A549 (cell line): ENCODE results near the gene MRPS18A. TPM values are rescaled to one million over a fixed set of nuclear protein-coding genes. Genes with fewer than 3 reads are reported as not detected.
"Not testable (repeated sequence)": the region's sequence is repeated elsewhere in the genome, so short reads cannot be mapped to it uniquely, and the experiment has no call there.

Experiments
- ATAC-seq, 2 experiments: fragments of 200-7000 bp in 1 of 2; fragments of >200 bp in 1 of 2; cut with Nextera tagmentation in 1 of 2; cut with Tn5 transposase in 1 of 2; 3 replicates each; pipeline versions ENCODE4 v1.8.0 to v1.9.1; 2018 to 2020; ENCODE audit warnings: mild to moderate bottlenecking in 1 of 2, moderate library complexity in 1 of 2
- CTCF ChIA-PET: fragments of 300-600 bp; sonication (Branson Sonifier 250); formaldehyde crosslinking; extraction: SDS; loops from one replicate; lab custom pipeline; 2021; ENCODE audit warnings: antibody characterized with exemption, inconsistent platforms; lab: Yijun Ruan, JAX
- POLR2A ChIA-PET: fragments of 350-600 bp; formaldehyde crosslinking; extraction: SDS; loops from one replicate; lab custom pipeline; 2021; ENCODE audit warnings: antibody characterized with exemption, inconsistent platforms; lab: Yijun Ruan, JAX
- DNase-seq, 2 experiments: peaks; one replicate each; pipeline versions ENCODE4 v3.0.0 to v3.0.0-alpha.2; 2011 to 2016; ENCODE audit warnings: low read depth in 1 of 2, low spot score in 1 of 2
- FAIRE-seq: peaks from 2 replicates; lab custom pipeline; 2011; peaks lifted over from hg19 to GRCh38; lab: Jason Lieb, UNC
- H3K27ac ChIP-seq, 2 experiments: fragments of >200 bp; sonication (Bioruptor Twin); formaldehyde crosslinking; 3 replicates each; pipeline ENCODE4 v1.5.1; 2016 to 2017
- H3K4me1 ChIP-seq: fragments of >200 bp; sonication (Bioruptor Twin); formaldehyde crosslinking; 3 replicates; pipeline ENCODE4 v1.6.1; 2016
- H3K4me2 ChIP-seq: fragments of >200 bp; sonication (Bioruptor Twin); formaldehyde crosslinking; 3 replicates; pipeline ENCODE4 v1.6.1; 2016
- H3K4me3 ChIP-seq: fragments of >200 bp; sonication (Bioruptor Twin); formaldehyde crosslinking; 3 replicates; pipeline ENCODE4 v1.5.1; 2016
- H3K9me3 ChIP-seq: fragments of >200 bp; sonication (Bioruptor Twin); formaldehyde crosslinking; 3 replicates; pipeline ENCODE4 v1.6.1; 2016
- EHMT2 ChIP-seq: fragments of 200-600 bp; sonication (generic); IDR thresholded peaks from 2 replicates; pipeline ENCODE4 v1.6.1; 2016; ENCODE audit warnings: antibody characterized with exemption, low read depth, mild to moderate bottlenecking, moderate library complexity
- FOSL2 ChIP-seq, 2 experiments: fragments of 450-650 bp in 1 of 2; fragments of >200 bp in 1 of 2; sonication (Bioruptor Twin) in 1 of 2; formaldehyde crosslinking; IDR thresholded peaks; 2 replicates each; pipeline versions ENCODE4 v1.5.0 to v1.6.1; 2016 to 2020; ENCODE audit warnings: mild to moderate bottlenecking in 1 of 2, moderate library complexity in 1 of 2
- HOXA7 ChIP-seq: fragments of 250-450 bp; sonication (Bioruptor Pico); IDR thresholded peaks from 2 replicates; pipeline ENCODE4 v1.5.0; 2020; ENCODE audit warnings: mild to moderate bottlenecking, moderate library complexity
- HOXB13 ChIP-seq: fragments of 250-450 bp; sonication (Bioruptor Pico); IDR thresholded peaks from 2 replicates; pipeline ENCODE4 v1.5.0; 2020; ENCODE audit warnings: low read depth, mild to moderate bottlenecking, moderate library complexity
- KDM5A ChIP-seq: fragments of 200-600 bp; sonication (generic); IDR thresholded peaks from 2 replicates; pipeline ENCODE4 v1.6.1; 2016; ENCODE audit warnings: antibody characterized with exemption, mild to moderate bottlenecking
- MAFK ChIP-seq: fragments of 450-650 bp; IDR thresholded peaks from 2 replicates; pipeline ENCODE4 v1.6.1; 2014; ENCODE audit not compliant: partially characterized antibody
- NR3C1 ChIP-seq: fragments of >200 bp; sonication (Bioruptor Twin); formaldehyde crosslinking; IDR thresholded peaks from 3 replicates; pipeline ENCODE4 v1.6.1; 2017
- PHF8 ChIP-seq: fragments of 200-600 bp; sonication (generic); IDR thresholded peaks from 2 replicates; pipeline ENCODE4 v1.6.1; 2016; ENCODE audit warnings: low read depth, mild to moderate bottlenecking, antibody characterized with exemption, moderate library complexity, borderline replicate concordance
- RAD21 ChIP-seq, 2 experiments: fragments of >200 bp in 1 of 2; sonication (Bioruptor Twin) in 1 of 2; formaldehyde crosslinking in 1 of 2; IDR thresholded peaks in 1 of 2; conservative IDR thresholded peaks in 1 of 2; 2 replicates in 1 of 2; 3 replicates in 1 of 2; pipeline ENCODE4 v1.6.1; 2012 to 2018; ENCODE audit warnings: inconsistent platforms in 1 of 2
- RNF2 ChIP-seq: fragments of 200-600 bp; sonication (generic); IDR thresholded peaks from 2 replicates; pipeline ENCODE4 v1.6.1; 2016; ENCODE audit warnings: low read depth, mild to moderate bottlenecking, antibody characterized with exemption, moderate library complexity, borderline replicate concordance
- ZNF302 ChIP-seq: fragments of 250-450 bp; sonication (Bioruptor Pico); IDR thresholded peaks from 2 replicates; pipeline ENCODE4 v1.9.0; 2021; ENCODE audit warnings: inconsistent platforms, mild to moderate bottlenecking, moderate library complexity
- WGBS: methylation state at CpG from one replicate; pipeline ENCODE4 v1.1.6; 2017; ENCODE audit errors: missing lambda C conversion rate; 5-methylcytosine and 5-hydroxymethylcytosine counted together
- polyA plus RNA-seq, 4 experiments: library from polyadenylated mRNA; depleted of rRNA in 3 of 4; stranded (reverse); fragments of >200 nt; fragmentation: RNase III in 1 of 4; extraction: RNeasy Plus Mini Kit Qiagen cat#74134 plus additional on column Dnase treatment in 1 of 4; gene quantifications; 2 replicates in 3 of 4; 3 replicates in 1 of 4; pipeline ENCODE4 v1.2.3, GENCODE V29; 2011 to 2017
- TF ChIP-seq, protein P1 (sequence below): IDR thresholded peaks from 2 replicates; pipeline ENCODE4 v1.6.1; 2012
- TF ChIP-seq, protein P2 (sequence below): IDR thresholded peaks from 2 replicates; pipeline ENCODE4 v1.6.1; 2012; ENCODE audit warnings: low read depth, borderline replicate concordance
- TF ChIP-seq, protein P3 (sequence below): fragments of >200 bp; sonication (Bioruptor Twin); formaldehyde crosslinking; IDR thresholded peaks from 2 replicates; pipeline ENCODE4 v1.6.1; 2016
- TF ChIP-seq, protein P4 (sequence below): fragments of 250-450 bp; sonication (Bioruptor Pico); IDR thresholded peaks from 2 replicates; pipeline ENCODE4 v1.5.0; 2021; ENCODE audit warnings: mild to moderate bottlenecking, moderate library complexity, borderline replicate concordance
- TF ChIP-seq, protein P5 (sequence below): fragments of 200-600 bp; sonication (generic); IDR thresholded peaks from 2 replicates; pipeline ENCODE4 v1.6.1; 2016; ENCODE audit warnings: antibody characterized with exemption, mild to moderate bottlenecking, moderate library complexity

MRPS18A gene
- polyA plus RNA-seq, 2 of the 4 experiments (the other 2 are of a cell fraction): 38.0 to 44.2 TPM

DNA sequence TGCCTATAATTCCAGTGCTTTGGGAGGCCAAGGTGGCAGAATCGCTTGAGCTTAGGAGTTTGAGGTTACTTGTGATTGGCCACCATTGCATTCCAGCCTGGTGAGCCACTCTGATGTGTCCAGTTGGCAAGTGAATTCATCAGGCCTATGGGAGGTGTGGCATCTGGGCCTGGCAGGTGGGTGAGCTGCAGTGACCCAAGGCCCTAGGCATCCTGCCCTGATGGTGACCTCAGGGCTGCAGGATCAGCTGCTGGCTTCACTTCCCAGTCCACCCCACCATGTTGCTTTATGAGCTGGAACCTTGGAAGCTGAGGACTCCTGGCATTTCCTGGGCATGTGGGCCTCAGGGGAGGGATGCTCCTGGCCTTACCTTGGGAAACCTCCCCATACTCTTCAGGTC, 22.2 kb downstream of the MRPS18A start:
- POLR2A ChIA-PET: interaction anchor here (1.4 kb wide), 1 partner anchor 36 kb away, joined by 4 read pairs; the partner anchor contains the start of gene GTPBP2
- ATAC-seq: no peak
- Histone ChIP-seq H3K4me1 (peaks cover 14% of the 10 kb centered on the region; the same call in 2 of the 3 replicates), H3K4me2 (no peak overlapping the region), H3K27ac (no peak overlapping the region), H3K4me3 (no peak overlapping the region), H3K9me3 (no peaks in the 10 kb centered on the region)
- no peak for DNase-seq
- WGBS: 100% methylated on average over 1 of the region's 1 CpG
- FAIRE-seq: no peak
- CTCF ChIA-PET: interaction anchor here (0.9 to 11.5 kb wide), 15 partner anchors 9 to 414 kb away, joined by 3 to 72 read pairs (median 8); partner anchors contain the start of genes RSPH9 and VEGFA
- TF ChIP-seq, protein P1, sequence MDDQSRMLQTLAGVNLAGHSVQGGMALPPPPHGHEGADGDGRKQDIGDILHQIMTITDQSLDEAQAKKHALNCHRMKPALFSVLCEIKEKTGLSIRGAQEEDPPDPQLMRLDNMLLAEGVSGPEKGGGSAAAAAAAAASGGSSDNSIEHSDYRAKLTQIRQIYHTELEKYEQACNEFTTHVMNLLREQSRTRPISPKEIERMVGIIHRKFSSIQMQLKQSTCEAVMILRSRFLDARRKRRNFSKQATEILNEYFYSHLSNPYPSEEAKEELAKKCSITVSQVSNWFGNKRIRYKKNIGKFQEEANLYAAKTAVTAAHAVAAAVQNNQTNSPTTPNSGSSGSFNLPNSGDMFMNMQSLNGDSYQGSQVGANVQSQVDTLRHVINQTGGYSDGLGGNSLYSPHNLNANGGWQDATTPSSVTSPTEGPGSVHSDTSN: no peak
- no peak for TF ChIP-seq FOSL2 (IDR thresholded peaks at IDR 0.05)
- no peak for TF ChIP-seq FOSL2 (CRISPR knock-in tag; IDR thresholded peaks at IDR 0.05)
- TF ChIP-seq, protein P2, sequence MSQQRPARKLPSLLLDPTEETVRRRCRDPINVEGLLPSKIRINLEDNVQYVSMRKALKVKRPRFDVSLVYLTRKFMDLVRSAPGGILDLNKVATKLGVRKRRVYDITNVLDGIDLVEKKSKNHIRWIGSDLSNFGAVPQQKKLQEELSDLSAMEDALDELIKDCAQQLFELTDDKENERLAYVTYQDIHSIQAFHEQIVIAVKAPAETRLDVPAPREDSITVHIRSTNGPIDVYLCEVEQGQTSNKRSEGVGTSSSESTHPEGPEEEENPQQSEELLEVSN: no peak
- TF ChIP-seq ZNF302 (CRISPR knock-in tag): no peak
- TF ChIP-seq, protein P3, sequence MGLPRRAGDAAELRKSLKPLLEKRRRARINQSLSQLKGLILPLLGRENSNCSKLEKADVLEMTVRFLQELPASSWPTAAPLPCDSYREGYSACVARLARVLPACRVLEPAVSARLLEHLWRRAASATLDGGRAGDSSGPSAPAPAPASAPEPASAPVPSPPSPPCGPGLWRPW: no peak
- no peak for TF ChIP-seq MAFK
- TF ChIP-seq HOXB13 (CRISPR knock-in tag): no peak
- TF ChIP-seq RAD21 (conservative IDR thresholded peaks at IDR 0.05 in 1 of 2, IDR thresholded peaks at IDR 0.05 in 1 of 2): no peak
- no peak for TF ChIP-seq RNF2
- TF ChIP-seq KDM5A: no peak
- TF ChIP-seq NR3C1: no peak
- TF ChIP-seq, protein P4, sequence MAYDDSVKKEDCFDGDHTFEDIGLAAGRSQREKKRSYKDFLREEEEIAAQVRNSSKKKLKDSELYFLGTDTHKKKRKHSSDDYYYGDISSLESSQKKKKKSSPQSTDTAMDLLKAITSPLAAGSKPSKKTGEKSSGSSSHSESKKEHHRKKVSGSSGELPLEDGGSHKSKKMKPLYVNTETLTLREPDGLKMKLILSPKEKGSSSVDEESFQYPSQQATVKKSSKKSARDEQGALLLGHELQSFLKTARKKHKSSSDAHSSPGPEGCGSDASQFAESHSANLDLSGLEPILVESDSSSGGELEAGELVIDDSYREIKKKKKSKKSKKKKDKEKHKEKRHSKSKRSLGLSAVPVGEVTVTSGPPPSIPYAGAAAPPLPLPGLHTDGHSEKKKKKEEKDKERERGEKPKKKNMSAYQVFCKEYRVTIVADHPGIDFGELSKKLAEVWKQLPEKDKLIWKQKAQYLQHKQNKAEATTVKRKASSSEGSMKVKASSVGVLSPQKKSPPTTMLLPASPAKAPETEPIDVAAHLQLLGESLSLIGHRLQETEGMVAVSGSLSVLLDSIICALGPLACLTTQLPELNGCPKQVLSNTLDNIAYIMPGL (CRISPR knock-in tag): no peak
- no peak for TF ChIP-seq HOXA7 (CRISPR knock-in tag)
- no peak for TF ChIP-seq EHMT2
- no peak for TF ChIP-seq PHF8
- TF ChIP-seq, protein P5, sequence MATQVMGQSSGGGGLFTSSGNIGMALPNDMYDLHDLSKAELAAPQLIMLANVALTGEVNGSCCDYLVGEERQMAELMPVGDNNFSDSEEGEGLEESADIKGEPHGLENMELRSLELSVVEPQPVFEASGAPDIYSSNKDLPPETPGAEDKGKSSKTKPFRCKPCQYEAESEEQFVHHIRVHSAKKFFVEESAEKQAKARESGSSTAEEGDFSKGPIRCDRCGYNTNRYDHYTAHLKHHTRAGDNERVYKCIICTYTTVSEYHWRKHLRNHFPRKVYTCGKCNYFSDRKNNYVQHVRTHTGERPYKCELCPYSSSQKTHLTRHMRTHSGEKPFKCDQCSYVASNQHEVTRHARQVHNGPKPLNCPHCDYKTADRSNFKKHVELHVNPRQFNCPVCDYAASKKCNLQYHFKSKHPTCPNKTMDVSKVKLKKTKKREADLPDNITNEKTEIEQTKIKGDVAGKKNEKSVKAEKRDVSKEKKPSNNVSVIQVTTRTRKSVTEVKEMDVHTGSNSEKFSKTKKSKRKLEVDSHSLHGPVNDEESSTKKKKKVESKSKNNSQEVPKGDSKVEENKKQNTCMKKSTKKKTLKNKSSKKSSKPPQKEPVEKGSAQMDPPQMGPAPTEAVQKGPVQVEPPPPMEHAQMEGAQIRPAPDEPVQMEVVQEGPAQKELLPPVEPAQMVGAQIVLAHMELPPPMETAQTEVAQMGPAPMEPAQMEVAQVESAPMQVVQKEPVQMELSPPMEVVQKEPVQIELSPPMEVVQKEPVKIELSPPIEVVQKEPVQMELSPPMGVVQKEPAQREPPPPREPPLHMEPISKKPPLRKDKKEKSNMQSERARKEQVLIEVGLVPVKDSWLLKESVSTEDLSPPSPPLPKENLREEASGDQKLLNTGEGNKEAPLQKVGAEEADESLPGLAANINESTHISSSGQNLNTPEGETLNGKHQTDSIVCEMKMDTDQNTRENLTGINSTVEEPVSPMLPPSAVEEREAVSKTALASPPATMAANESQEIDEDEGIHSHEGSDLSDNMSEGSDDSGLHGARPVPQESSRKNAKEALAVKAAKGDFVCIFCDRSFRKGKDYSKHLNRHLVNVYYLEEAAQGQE: no peak

DNA sequence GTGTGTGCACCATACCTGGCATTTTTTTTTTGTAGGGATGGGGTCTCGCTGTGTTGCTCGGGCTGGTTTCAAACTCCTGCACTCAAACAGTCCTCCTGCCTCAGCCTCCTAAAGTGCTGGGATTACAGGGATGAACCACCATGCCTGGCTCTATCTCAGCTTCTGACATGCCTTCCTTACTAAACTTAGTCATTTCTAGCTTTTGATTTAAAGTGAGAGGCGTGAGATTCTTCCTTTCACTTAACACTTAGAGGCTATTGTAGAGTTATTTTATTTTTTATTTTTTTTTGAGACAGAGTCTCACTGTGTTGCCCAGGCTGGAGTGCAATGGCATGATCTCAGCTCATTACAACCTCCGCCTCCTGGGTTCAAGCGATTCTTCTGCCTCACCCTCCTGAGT, 24.6 kb downstream of the MRPS18A start:
- not testable (repeated sequence) for FAIRE-seq
- ChIA-PET POLR2A (interaction anchor here (1.1 kb wide), 1 partner anchor 107 kb away, joined by 4 read pairs; the partner anchor contains the start of gene VEGFA), CTCF (interaction anchor here (0.9 to 1.9 kb wide), 4 partner anchors 107 to 417 kb away, joined by 3 to 5 read pairs (median 4); partner anchors contain the start of gene VEGFA)

More for the DNA sequence above, 24.6 kb downstream of the MRPS18A start:
- H3K4me1 ChIP-seq, H3K4me2 ChIP-seq, H3K27ac ChIP-seq, H3K9me3 ChIP-seq, DNase-seq, H3K4me3 ChIP-seq, ATAC-seq: not testable (repeated sequence)
- WGBS: 90% methylated on average over 4 of the region's 5 CpGs
